ENCODE data around the gene SLC25A22. TPM values are rescaled to one million over a fixed set of nuclear protein-coding genes. Genes with fewer than 3 reads are reported as not detected.
A peak's percentile ranks its signal among the peaks of the same experiment; 100 is the strongest.

SLC25A22 gene
- total RNA-seq, 1 donor from 2014 or later: 17.8 TPM

- Mint-ChIP-seq H3K4me3 (ENCODE audit: unreplicated experiment) (no peak overlapping the region), H3K27me3 (ENCODE audit: unreplicated experiment) (peaks cover 2% of the 10 kb centered on the region), H3K27ac (ENCODE audit: unreplicated experiment) (no peak overlapping the region), H3K36me3 (ENCODE audit: low read depth, unreplicated experiment) (peaks cover 5% of the 10 kb centered on the region), H3K4me1 (ENCODE audit: unreplicated experiment) (no peaks in the 10 kb centered on the region), H3K9me3 (ENCODE audit: unreplicated experiment) (no peaks in the 10 kb centered on the region)
- no peak for TF ChIP-seq CTCF (IDR thresholded peaks at IDR 0.05; ENCODE audit: unreplicated experiment)
- DNase-seq (ENCODE audit: low spot score): no peak
Observed at GRCh38 chr11:767238-767637, 30.8 kb downstream of the SLC25A22 start.

- H3K27me3 Mint-ChIP-seq (ENCODE audit: unreplicated experiment): peaks cover 2% of the 10 kb centered on the region
- H3K27ac Mint-ChIP-seq (ENCODE audit: unreplicated experiment): no peak overlapping the region
- TF ChIP-seq CTCF (IDR thresholded peaks at IDR 0.05; ENCODE audit: unreplicated experiment): no peak
- no peak for DNase-seq (ENCODE audit: low spot score)
- H3K36me3 Mint-ChIP-seq (ENCODE audit: low read depth, unreplicated experiment): peaks cover 5% of the 10 kb centered on the region
- H3K9me3 Mint-ChIP-seq (ENCODE audit: unreplicated experiment): no peaks in the 10 kb centered on the region
- no peak overlapping the region for H3K4me3 Mint-ChIP-seq (ENCODE audit: unreplicated experiment)
- H3K4me1 Mint-ChIP-seq (ENCODE audit: unreplicated experiment): no peaks in the 10 kb centered on the region
Observed at GRCh38 chr11:766936-767210, 31.2 kb downstream of the SLC25A22 start.

- Mint-ChIP-seq H3K4me3 (ENCODE audit: unreplicated experiment) (no peak overlapping the region), H3K9me3 (ENCODE audit: unreplicated experiment) (no peaks in the 10 kb centered on the region), H3K36me3 (ENCODE audit: low read depth, unreplicated experiment) (peaks cover 5% of the 10 kb centered on the region), H3K27me3 (ENCODE audit: unreplicated experiment) (peaks cover 2% of the 10 kb centered on the region), H3K4me1 (ENCODE audit: unreplicated experiment) (no peaks in the 10 kb centered on the region), H3K27ac (ENCODE audit: unreplicated experiment) (no peak overlapping the region)
- TF ChIP-seq CTCF (IDR thresholded peaks at IDR 0.05; ENCODE audit: unreplicated experiment): no peak
- DNase-seq (ENCODE audit: low spot score): no peak
Observed at GRCh38 chr11:766106-766935, 31.8 kb downstream of the SLC25A22 start.

- Mint-ChIP-seq H3K4me1 (ENCODE audit: unreplicated experiment) (no peaks in the 10 kb centered on the region), H3K36me3 (ENCODE audit: low read depth, unreplicated experiment) (peaks cover 5% of the 10 kb centered on the region), H3K27ac (ENCODE audit: unreplicated experiment) (no peak overlapping the region), H3K4me3 (ENCODE audit: unreplicated experiment) (no peak overlapping the region), H3K27me3 (ENCODE audit: unreplicated experiment) (peaks cover 3% of the 10 kb centered on the region), H3K9me3 (ENCODE audit: unreplicated experiment) (no peaks in the 10 kb centered on the region)
- no peak for TF ChIP-seq CTCF (IDR thresholded peaks at IDR 0.05; ENCODE audit: unreplicated experiment)
- DNase-seq (ENCODE audit: low spot score): no peak
Observed at GRCh38 chr11:765802-766091, 32.3 kb downstream of the SLC25A22 start.

- H3K36me3 Mint-ChIP-seq (ENCODE audit: low read depth, unreplicated experiment): peaks cover 6% of the 10 kb centered on the region
- no peaks in the 10 kb centered on the region for H3K9me3 Mint-ChIP-seq (ENCODE audit: unreplicated experiment)
- H3K4me3 Mint-ChIP-seq (ENCODE audit: unreplicated experiment): no peak overlapping the region
- TF ChIP-seq CTCF (IDR thresholded peaks at IDR 0.05; ENCODE audit: unreplicated experiment): peak; percentile 36
- no peaks in the 10 kb centered on the region for H3K4me1 Mint-ChIP-seq (ENCODE audit: unreplicated experiment)
- DNase-seq (ENCODE audit: low spot score): peak; percentile 63
- peaks cover 3% of the 10 kb centered on the region for H3K27me3 Mint-ChIP-seq (ENCODE audit: unreplicated experiment)
- no peak overlapping the region for H3K27ac Mint-ChIP-seq (ENCODE audit: unreplicated experiment)
Observed at GRCh38 chr11:765025-765801, 32.9 kb downstream of the SLC25A22 start.
